Esophagus muscularis mucosa (tissue), 4 donors: ENCODE results near the gene ASB13. TPM values are rescaled to one million over a fixed set of nuclear protein-coding genes. Genes with fewer than 3 reads are reported as not detected.
"Not testable (repeated sequence)": the region's sequence is repeated elsewhere in the genome, so short reads cannot be mapped to it uniquely, and the experiment has no call there.

ENCODE experiments used
- DNase-seq: peaks from one replicate; pipeline ENCODE4 v3.0.0-alpha.2; 2017; ENCODE audit errors: extremely low spot score
- H3K27ac ChIP-seq, 4 donors: fragments of 200-600 bp; sonication (generic); replicated peaks in 1 of 4; 1 replicate in 3 of 4; 2 replicates in 1 of 4; pipeline ENCODE4 v1.5.1; 2016 to 2019; ENCODE audit warnings: mild to moderate bottlenecking in 1 of 4
- H3K27me3 ChIP-seq, 4 donors: fragments of 200-600 bp; sonication (generic); one replicate each; pipeline versions ENCODE4 v1.5.1 to v1.6.0; 2016 to 2019
- H3K36me3 ChIP-seq, 4 donors: fragments of 200-600 bp; sonication (generic); one replicate each; pipeline ENCODE4 v1.5.1; 2016 to 2019
- H3K4me1 ChIP-seq, 4 donors: fragments of 200-600 bp; sonication (generic); one replicate each; pipeline ENCODE4 v1.5.1; 2016 to 2019
- H3K4me3 ChIP-seq, 4 donors: fragments of 200-600 bp; sonication (generic); 1 replicate in 2 of 4; 2 replicates in 2 of 4; pipeline ENCODE4 v1.5.1; 2016 to 2019; ENCODE audit warnings: mild to moderate bottlenecking in 4 of 4, moderate library complexity in 1 of 4
- H3K9me3 ChIP-seq, 4 donors: fragments of 200-600 bp; sonication (generic); 1 replicate in 3 of 4; 2 replicates in 1 of 4; pipeline ENCODE4 v1.5.1; 2016 to 2019
- EP300 ChIP-seq: sonication (generic); formaldehyde crosslinking; IDR thresholded peaks from one replicate; pipeline ENCODE4 v1.6.1; 2017; ENCODE audit warnings: antibody characterized with exemption
- POLR2A ChIP-seq: fragments of 450-650 bp; IDR thresholded peaks from one replicate; pipeline ENCODE4 v1.6.1; 2017; ENCODE audit warnings: antibody characterized with exemption, moderate library complexity, mild to moderate bottlenecking, low read depth
- POLR2AphosphoS5 ChIP-seq, 2 donors: sonication (generic); formaldehyde crosslinking; IDR thresholded peaks; one replicate each; pipeline ENCODE4 v1.6.1; 2017; ENCODE audit warnings: antibody characterized with exemption in 2 of 2
- WGBS: methylation state at CpG from one replicate; pipeline ENCODE4 v1.1.5; 2018; 5-methylcytosine and 5-hydroxymethylcytosine counted together
- intact Hi-C: fragments of 100-400 bp; cut with DNase I; formaldehyde crosslinking; loops from one replicate; pipeline ENCODE4 v1.15.1; 2023
- total RNA-seq, 4 donors: library from RNA; depleted of rRNA; stranded (reverse); fragments of >200 nt; gene quantifications; one replicate each; pipeline versions ENCODE4 v1.1.0 to v1.2.1, GENCODE V29; 2016
- TF ChIP-seq, protein P1 (sequence below), 3 experiments: fragments of 200-600 bp in 2 of 3; fragments of 450-650 bp in 1 of 3; sonication (generic) in 2 of 3; IDR thresholded peaks; one replicate each; pipeline ENCODE4 v1.5.1; 2017 to 2019; ENCODE audit warnings: antibody characterized with exemption in 3 of 3, mild to moderate bottlenecking in 2 of 3, moderate library complexity in 1 of 3

ASB13 gene
- total RNA-seq, 4 donors from 2014 or later = 15.4 to 24.0 (median 17.4) TPM

DNA sequence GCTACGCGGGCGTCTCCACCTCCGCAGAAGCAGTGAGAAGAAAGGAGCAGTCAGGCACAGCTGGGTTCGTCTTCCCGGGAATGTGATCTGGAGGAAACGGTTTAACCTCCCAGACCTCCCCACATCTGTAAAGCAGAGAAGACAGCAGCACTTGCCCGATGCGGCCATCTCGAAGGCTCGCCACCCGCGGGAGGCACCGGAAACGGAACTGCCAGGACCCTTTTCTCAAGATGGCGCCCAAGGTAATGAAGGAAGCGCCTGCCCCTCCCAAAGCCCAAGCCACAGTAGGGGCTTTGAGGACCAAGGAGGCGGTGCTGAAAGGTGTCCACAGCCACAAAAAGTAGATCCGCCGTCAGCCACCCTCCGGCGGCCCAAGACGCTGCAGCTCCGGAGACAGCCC is 41.7 kb downstream of the ASB13 start:
- no peaks in the 10 kb centered on the region for H3K27me3 ChIP-seq
- no peak for TF ChIP-seq EP300
- TF ChIP-seq POLR2A = no peak
- TF ChIP-seq, protein P1, sequence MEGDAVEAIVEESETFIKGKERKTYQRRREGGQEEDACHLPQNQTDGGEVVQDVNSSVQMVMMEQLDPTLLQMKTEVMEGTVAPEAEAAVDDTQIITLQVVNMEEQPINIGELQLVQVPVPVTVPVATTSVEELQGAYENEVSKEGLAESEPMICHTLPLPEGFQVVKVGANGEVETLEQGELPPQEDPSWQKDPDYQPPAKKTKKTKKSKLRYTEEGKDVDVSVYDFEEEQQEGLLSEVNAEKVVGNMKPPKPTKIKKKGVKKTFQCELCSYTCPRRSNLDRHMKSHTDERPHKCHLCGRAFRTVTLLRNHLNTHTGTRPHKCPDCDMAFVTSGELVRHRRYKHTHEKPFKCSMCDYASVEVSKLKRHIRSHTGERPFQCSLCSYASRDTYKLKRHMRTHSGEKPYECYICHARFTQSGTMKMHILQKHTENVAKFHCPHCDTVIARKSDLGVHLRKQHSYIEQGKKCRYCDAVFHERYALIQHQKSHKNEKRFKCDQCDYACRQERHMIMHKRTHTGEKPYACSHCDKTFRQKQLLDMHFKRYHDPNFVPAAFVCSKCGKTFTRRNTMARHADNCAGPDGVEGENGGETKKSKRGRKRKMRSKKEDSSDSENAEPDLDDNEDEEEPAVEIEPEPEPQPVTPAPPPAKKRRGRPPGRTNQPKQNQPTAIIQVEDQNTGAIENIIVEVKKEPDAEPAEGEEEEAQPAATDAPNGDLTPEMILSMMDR (IDR thresholded peaks at IDR 0.05) = no peak
- TF ChIP-seq POLR2AphosphoS5 (IDR thresholded peaks at IDR 0.05) = no peak

GRCh38 chr10:5623081-5623748 is 43.2 kb downstream of the ASB13 start:
- 17% methylated on average over 18 of the region's 19 CpGs for WGBS
- no peaks in the 10 kb centered on the region for H3K9me3 ChIP-seq
- H3K27me3 ChIP-seq = no peaks in the 10 kb centered on the region
- H3K4me3 ChIP-seq = peak overlapping the region in 1 of 4 donors; percentile 13
- intact Hi-C loops = loop anchor here (2.0 kb wide), 2 partner anchors 42 to 176 kb away; no protein-coding TSS in a partner anchor
- peak overlapping the region in 2 of 4 donors; percentile 14 to 62 for H3K27ac ChIP-seq
- DNase-seq = peak; percentile 93
- peaks cover 3 to 45% (median 32%) of the 10 kb centered on the region in 4 donors for H3K4me1 ChIP-seq
- TF ChIP-seq POLR2A (no peak), EP300 (no peak), POLR2AphosphoS5 (IDR thresholded peaks at IDR 0.05) (peak; percentile 59 to 72)
- TF ChIP-seq, protein P1 (IDR thresholded peaks at IDR 0.05) = peak; percentile 91 to 97 (median 92)
- H3K36me3 ChIP-seq = no peaks in the 10 kb centered on the region

More for the DNA sequence above, 41.7 kb downstream of the ASB13 start:
- H3K36me3 ChIP-seq = no peaks in the 10 kb centered on the region
- H3K4me1 ChIP-seq = peaks cover 10 to 45% (median 31%) of the 10 kb centered on the region in 4 donors
- 90% methylated on average over 23 of the region's 24 CpGs for WGBS
- no peak overlapping the region for H3K27ac ChIP-seq
- no peaks in the 10 kb centered on the region for H3K9me3 ChIP-seq
- intact Hi-C loops = no loop called here
- no peak overlapping the region for H3K4me3 ChIP-seq
- DNase-seq = no peak

DNA sequence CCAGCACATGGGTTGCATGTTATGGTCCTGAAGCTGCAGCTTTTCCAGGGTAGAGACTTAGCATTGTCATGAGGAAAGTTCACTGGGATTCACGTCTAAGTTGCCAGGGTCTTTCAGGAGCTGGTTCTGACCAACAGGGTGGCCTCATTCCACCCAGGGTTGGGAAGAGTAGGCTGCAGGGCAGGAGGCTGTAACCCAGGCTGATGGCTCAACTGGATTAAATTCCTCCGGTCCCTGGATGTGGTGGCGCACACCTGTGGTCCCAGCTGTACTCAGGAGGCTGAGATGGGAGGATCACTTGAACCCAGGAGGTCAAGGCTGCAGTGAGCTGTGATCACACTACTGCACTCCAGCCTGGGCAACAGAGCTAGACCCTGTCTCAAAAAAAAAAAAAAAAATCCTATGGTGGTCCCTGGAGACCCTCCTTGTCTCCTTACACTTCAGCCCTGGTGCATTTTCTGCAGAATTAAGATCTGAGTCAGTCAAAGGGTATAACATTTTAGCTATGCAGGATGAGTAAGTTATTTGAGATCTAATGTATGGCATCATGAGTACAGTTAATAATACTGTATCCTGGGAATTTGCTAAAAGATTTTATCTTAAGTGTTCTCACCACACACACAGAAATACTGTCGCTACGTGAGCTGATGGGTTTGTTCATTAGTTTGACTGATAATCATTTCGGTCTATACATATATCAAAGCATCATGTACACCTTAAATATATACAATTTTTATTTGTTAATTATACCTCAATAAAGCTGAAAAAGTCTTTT is 44.0 kb downstream of the ASB13 start:
- TF ChIP-seq, protein P1 (IDR thresholded peaks at IDR 0.05) = no peak
- TF ChIP-seq POLR2A (no peak), EP300 (no peak), POLR2AphosphoS5 (IDR thresholded peaks at IDR 0.05) (no peak)
- Histone ChIP-seq H3K27me3 (no peaks in the 10 kb centered on the region), H3K4me3 (no peak overlapping the region), H3K4me1 (peaks cover 3 to 43% (median 33%) of the 10 kb centered on the region in 4 donors), H3K27ac (peak overlapping the region in 1 of 4 donors; percentile 62), H3K9me3 (no peaks in the 10 kb centered on the region), H3K36me3 (no peaks in the 10 kb centered on the region)
- no peak for DNase-seq
- intact Hi-C loops = loop anchor here (2.0 kb wide), 2 partner anchors 42 to 176 kb away; no protein-coding TSS in a partner anchor
- 92% methylated on average over 6 of the region's 6 CpGs for WGBS

GRCh38 chr10:5621371-5621770 is 45.0 kb downstream of the ASB13 start:
- H3K27me3 ChIP-seq, DNase-seq, H3K27ac ChIP-seq, H3K9me3 ChIP-seq, H3K4me3 ChIP-seq, intact Hi-C loops, H3K36me3 ChIP-seq: not testable (repeated sequence)
- peaks cover 3 to 53% (median 41%) of the 10 kb centered on the region in 4 donors for H3K4me1 ChIP-seq
- WGBS = 84% methylated on average over 6 of the region's 6 CpGs

DNA sequence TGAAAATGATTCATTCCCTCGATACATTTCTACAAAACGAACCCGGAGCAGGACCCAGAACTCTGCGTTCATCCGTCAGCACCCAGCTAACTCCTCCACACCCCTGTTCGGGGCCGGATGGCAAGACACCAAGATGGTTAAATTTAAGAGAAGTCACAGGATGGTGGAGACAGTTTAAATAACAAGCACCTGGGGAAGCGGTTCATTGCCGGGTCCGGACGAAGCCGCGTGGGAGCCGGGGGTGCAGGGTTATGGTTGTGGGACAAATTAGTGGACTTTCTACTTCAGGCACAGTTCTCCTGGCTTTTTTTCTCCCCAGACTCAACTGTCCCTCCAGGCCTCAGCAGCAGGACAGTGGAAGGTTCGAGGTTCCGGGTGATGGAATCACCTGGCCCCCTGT is 45.4 kb downstream of the ASB13 start:
- H3K27me3 ChIP-seq = no peaks in the 10 kb centered on the region
- H3K9me3 ChIP-seq = no peaks in the 10 kb centered on the region
- H3K36me3 ChIP-seq = no peaks in the 10 kb centered on the region
- H3K4me1 ChIP-seq = peaks cover 3 to 57% (median 42%) of the 10 kb centered on the region in 4 donors
- intact Hi-C loops = no loop called here
- DNase-seq = no peak
- TF ChIP-seq EP300 (no peak), POLR2AphosphoS5 (IDR thresholded peaks at IDR 0.05) (no peak), POLR2A (no peak)
- TF ChIP-seq, protein P1 (IDR thresholded peaks at IDR 0.05) = no peak
- H3K4me3 ChIP-seq = no peak overlapping the region
- WGBS = 88% methylated on average over 16 of the region's 16 CpGs
- no peak overlapping the region for H3K27ac ChIP-seq
